Pancreas (tissue), 10 donors: ENCODE data around the gene MAPKAPK2. TPM values are rescaled to one million over a fixed set of nuclear protein-coding genes. Genes with fewer than 3 reads are reported as not detected.
A peak's percentile ranks its signal among the peaks of the same experiment; 100 is the strongest.

ENCODE experiments used
- ATAC-seq, 4 donors: fragments of 200-7000 bp; cut with Tn5 transposase; one replicate each; pipeline versions ENCODE4 v1.8.0 to v1.9.1; 2020; ENCODE audit warnings: mild to moderate bottlenecking in 4 of 4, moderate library complexity in 4 of 4
- DNase-seq, 6 donors: peaks; one replicate each; pipeline ENCODE4 v3.0.0-alpha.2; 2020
- FAIRE-seq: peaks from 2 replicates; lab custom pipeline; 2012; peaks lifted over from hg19 to GRCh38; lab: Jason Lieb, UNC
- H3K27ac ChIP-seq, 4 donors: fragments of 200-600 bp; sonication (generic); 1 replicate in 3 of 4; 2 replicates in 1 of 4; pipeline versions ENCODE4 v1.5.0 to v1.8.0; 2020
- H3K27me3 ChIP-seq, 4 donors: fragments of 200-600 bp; one replicate each; pipeline ENCODE4 v1.8.0; 2021
- H3K36me3 ChIP-seq, 3 donors: fragments of 200-600 bp; sonication (generic) in 1 of 3; one replicate each; pipeline versions ENCODE4 v1.5.0 to v1.8.0; 2020 to 2021
- H3K4me1 ChIP-seq, 3 donors: fragments of 200-600 bp; one replicate each; pipeline ENCODE4 v1.8.0; 2021
- H3K4me3 ChIP-seq, 4 donors: fragments of 200-600 bp; sonication (generic) in 2 of 4; one replicate each; pipeline versions ENCODE4 v1.5.0 to v1.8.0; 2020 to 2021
- H3K9me3 ChIP-seq, 4 donors: fragments of 200-600 bp; one replicate each; pipeline ENCODE4 v1.8.0; 2021
- WGBS, 2 donors: extraction: QIAGEN DNeasy Blood & Tissue Kit; methylation state at CpG; one replicate each; pipeline ENCODE4 v1.1.7; 2013; 5-methylcytosine and 5-hydroxymethylcytosine counted together
- intact Hi-C, 3 donors: fragments of 100-400 bp; cut with DNase I; formaldehyde crosslinking; loops; one replicate each; pipeline versions ENCODE4 v1.11.1 to v1.14.2; 2022
- polyA plus RNA-seq, 2 donors: library from polyadenylated mRNA; stranded (reverse); fragments of 200-250 nt; gene quantifications; one replicate each; pipeline ENCODE4 v1.2.3, GENCODE V29; 2013
- total RNA-seq, 6 donors: library from RNA; stranded (reverse); fragmentation: NEBNext Ultra II Directional in 4 of 6; extraction: Animal tissue kit (Norgen Biotek cat#: 25700) in 4 of 6; gene quantifications; one replicate each; pipeline versions ENCODE4 v1.2.1 to v1.2.4, GENCODE V29; 2021 to 2023
- TF ChIP-seq, protein P1 (sequence below), 4 donors: fragments of 200-600 bp; sonication (generic) in 3 of 4; IDR thresholded peaks; one replicate each; pipeline versions ENCODE4 v1.5.0 to v1.8.0; 2021; ENCODE audit warnings: antibody characterized with exemption in 4 of 4
- donor health status: healthy with polysubstance abuse.
- donor health status: DM: no; HTN: no; CAD: no; lungs with moderate emphysema.
- donor health status: DM: no; HTN: no; CAD: no.
- donor health status: control.
- donor health status: control.
- donor health status: Bipolar disorder and iron deficiency.
- donor health status: DM: yes; HTN: yes; CAD: no.
- donor health status: DM: no; HTN: no; CAD: no.
- donor health status: DM: no; HTN: no; CAD: no.
- donor health status: DM: yes; HTN: yes; CAD: no.

MAPKAPK2 gene
- total and polyA plus RNA-seq, 8 donors = 28.3 to 55.7 (median 35.1) TPM

DNA sequence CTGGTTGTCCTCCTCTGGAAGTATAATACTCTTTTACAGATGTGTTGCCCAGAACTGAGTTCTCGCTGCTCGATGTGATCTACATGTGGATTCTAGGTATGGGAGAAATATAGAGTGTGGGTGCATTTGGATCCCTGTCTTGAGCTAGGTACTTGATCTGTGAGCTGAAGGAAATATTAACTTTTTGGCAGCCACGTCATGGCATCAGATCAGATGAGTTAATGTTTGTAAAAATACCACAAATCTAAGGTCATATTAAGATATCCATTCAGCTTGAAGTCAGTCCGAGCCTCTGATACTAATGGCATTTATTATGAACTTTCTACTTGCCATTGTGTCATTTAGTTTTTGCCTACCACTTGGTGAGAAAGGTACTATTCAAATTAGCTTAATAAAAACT lies 24.6 kb downstream of the MAPKAPK2 start:
- no peak for FAIRE-seq
- no peak overlapping the region for H3K4me3 ChIP-seq
- ATAC-seq = peak in 3 of 4 donors; percentile 10 to 49 (median 41)
- no peaks in the 10 kb centered on the region for H3K9me3 ChIP-seq
- H3K27me3 ChIP-seq = no peaks in the 10 kb centered on the region
- TF ChIP-seq, protein P1, sequence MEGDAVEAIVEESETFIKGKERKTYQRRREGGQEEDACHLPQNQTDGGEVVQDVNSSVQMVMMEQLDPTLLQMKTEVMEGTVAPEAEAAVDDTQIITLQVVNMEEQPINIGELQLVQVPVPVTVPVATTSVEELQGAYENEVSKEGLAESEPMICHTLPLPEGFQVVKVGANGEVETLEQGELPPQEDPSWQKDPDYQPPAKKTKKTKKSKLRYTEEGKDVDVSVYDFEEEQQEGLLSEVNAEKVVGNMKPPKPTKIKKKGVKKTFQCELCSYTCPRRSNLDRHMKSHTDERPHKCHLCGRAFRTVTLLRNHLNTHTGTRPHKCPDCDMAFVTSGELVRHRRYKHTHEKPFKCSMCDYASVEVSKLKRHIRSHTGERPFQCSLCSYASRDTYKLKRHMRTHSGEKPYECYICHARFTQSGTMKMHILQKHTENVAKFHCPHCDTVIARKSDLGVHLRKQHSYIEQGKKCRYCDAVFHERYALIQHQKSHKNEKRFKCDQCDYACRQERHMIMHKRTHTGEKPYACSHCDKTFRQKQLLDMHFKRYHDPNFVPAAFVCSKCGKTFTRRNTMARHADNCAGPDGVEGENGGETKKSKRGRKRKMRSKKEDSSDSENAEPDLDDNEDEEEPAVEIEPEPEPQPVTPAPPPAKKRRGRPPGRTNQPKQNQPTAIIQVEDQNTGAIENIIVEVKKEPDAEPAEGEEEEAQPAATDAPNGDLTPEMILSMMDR (IDR thresholded peaks at IDR 0.05) = no peak
- H3K27ac ChIP-seq = peak overlapping the region in 2 of 4 donors; percentile 61 to 63
- peaks cover 28 to 62% (median 31%) of the 10 kb centered on the region in 3 donors for H3K4me1 ChIP-seq
- intact Hi-C loops = no loop called here
- DNase-seq = no peak
- H3K36me3 ChIP-seq = no peaks in the 10 kb centered on the region
- 40 to 42% methylated on average over 4 of the region's 4 CpGs for whole genome bisulfite sequencing, 2 donors

DNA sequence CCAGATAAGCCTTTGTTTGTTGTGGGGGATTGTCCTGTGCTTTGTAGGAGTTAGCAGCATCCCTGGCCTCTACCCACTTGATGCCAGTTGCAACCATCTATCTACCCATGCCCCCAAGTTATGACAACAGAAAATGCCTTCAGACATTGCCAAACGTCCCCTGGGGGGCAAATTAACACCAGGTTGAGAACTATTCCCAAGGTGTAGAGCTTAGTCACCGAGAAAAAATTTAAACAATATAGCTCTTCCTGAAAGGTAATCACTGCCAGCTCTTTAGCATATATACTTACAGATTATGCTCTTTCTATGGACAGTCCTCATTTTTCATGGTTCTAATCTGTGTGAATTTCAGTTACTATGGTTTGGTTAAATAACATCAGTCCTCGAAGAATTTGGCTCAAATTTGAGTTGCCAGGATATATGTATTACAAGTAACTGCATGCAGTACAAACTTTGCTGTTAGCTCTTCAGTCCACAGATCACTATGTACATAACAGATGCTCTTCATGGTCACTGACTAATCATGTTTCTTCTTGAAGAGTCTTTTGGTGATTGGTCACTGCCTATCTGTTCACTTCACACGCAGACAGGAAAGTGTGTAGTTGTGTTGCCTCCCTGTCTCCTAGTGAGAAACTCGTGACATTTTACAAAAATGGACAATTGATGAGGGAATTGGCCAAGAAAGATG lies 25.2 kb downstream of the MAPKAPK2 start:
- ATAC-seq (no peak), DNase-seq (no peak), FAIRE-seq (no peak)
- H3K9me3 ChIP-seq = no peaks in the 10 kb centered on the region
- peak overlapping the region in 2 of 4 donors; percentile 61 to 63 for H3K27ac ChIP-seq
- TF ChIP-seq, protein P1 (IDR thresholded peaks at IDR 0.05) = no peak
- H3K27me3 ChIP-seq = no peaks in the 10 kb centered on the region
- peaks cover 33 to 61% (median 33%) of the 10 kb centered on the region in 3 donors for H3K4me1 ChIP-seq
- intact Hi-C loops = no loop called here
- no peak overlapping the region for H3K4me3 ChIP-seq
- H3K36me3 ChIP-seq = no peaks in the 10 kb centered on the region
- WGBS, 2 donors = 51 to 57% methylated on average over 5 of the region's 5 CpGs

DNA sequence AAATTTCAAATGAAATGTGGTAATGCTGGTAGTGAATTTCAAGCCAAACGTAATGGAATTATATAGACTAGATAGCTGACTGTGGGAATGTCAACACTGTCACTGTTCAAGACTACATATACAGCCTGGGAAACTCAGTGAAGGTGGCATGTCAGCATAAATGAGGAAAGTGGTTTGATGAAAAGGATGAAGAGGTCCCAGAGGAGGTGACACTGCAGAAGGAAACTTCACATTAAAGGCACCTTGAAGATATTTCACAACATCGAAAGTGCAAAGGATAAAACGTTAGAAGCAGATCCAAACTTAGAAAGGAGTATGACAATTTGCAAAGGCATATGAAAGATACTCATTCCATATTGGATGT lies 25.7 kb downstream of the MAPKAPK2 start:
- Histone ChIP-seq H3K4me1 (peaks cover 37 to 61% (median 38%) of the 10 kb centered on the region in 3 donors), H3K4me3 (no peak overlapping the region), H3K36me3 (no peaks in the 10 kb centered on the region), H3K27ac (peak overlapping the region in 2 of 4 donors; percentile 61 to 63), H3K9me3 (no peaks in the 10 kb centered on the region), H3K27me3 (no peaks in the 10 kb centered on the region)
- ATAC-seq (no peak), FAIRE-seq (no peak), DNase-seq (no peak)
- intact Hi-C loops = no loop called here
- WGBS, 2 donors = 53 to 57% methylated on average over 3 of the region's 3 CpGs
- TF ChIP-seq, protein P1 (IDR thresholded peaks at IDR 0.05) = no peak

DNA sequence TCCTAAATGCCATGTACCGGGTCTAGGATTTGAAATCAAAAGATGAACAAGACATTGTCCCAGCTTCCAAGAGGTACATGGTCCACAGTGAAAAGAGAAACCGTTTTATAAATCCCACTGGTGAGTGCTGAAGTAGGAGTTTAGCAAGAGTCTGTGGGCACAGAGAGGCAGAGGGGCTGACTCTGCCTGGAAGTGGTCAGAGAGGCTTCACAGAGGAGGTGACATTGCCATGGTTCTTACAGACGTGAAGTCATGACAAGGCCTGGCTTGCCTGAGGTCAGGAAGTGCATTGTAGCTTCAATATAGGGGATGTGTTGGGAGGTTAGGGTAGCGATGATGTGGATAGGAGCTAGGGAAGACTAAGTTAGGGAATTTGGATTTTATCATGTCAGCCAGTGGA lies 28.4 kb downstream of the MAPKAPK2 start:
- ATAC-seq = no peak
- no peaks in the 10 kb centered on the region for H3K27me3 ChIP-seq
- intact Hi-C loops = no loop called here

More for the DNA sequence above, 28.4 kb downstream of the MAPKAPK2 start:
- no peaks in the 10 kb centered on the region for H3K9me3 ChIP-seq
- TF ChIP-seq, protein P1 (IDR thresholded peaks at IDR 0.05) = no peak
- no peaks in the 10 kb centered on the region for H3K36me3 ChIP-seq
- no peak for FAIRE-seq
- peaks cover 29 to 70% (median 42%) of the 10 kb centered on the region in 3 donors for H3K4me1 ChIP-seq
- WGBS, 2 donors = 87 to 90% methylated on average over 4 of the region's 4 CpGs
- no peak overlapping the region for H3K4me3 ChIP-seq
- H3K27ac ChIP-seq = peak overlapping the region in 2 of 4 donors; percentile 30 to 72
- DNase-seq = peak in 1 of 6 donors; percentile 3
